ENCODE results near the gene ZNF81. TPM values are rescaled to one million over a fixed set of nuclear protein-coding genes. Genes with fewer than 3 reads are reported as not detected.
"Not testable (repeated sequence)": the region's sequence is repeated elsewhere in the genome, so short reads cannot be mapped to it uniquely, and the experiment has no call there.

Gene ZNF81
- total RNA-seq, 1 donor from 2014 or later: 10.1 TPM

DNA sequence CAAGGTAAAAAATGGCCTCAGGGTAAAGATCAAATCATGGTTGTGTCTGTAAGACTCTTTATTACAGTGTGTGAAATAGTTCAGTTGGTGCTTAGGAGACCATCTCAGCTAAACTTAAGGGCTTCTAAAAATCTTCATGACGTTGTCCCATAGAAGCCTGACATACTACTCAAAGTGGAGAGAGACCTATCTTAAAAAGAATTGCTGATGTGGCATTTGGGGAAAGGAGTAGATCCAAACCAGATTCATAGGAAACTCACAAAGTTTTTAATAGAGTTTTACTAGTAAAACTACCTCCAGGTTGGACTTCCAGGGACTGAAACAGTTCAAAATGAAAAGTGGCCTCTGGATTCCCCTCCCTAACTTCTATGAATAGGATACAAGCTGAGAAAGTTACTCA, 81.6 kb downstream of the ZNF81 start:
- no peak for DNase-seq (ENCODE audit: low read depth, low spot score)
- H3K4me3 Mint-ChIP-seq: no peak overlapping the region
- H3K4me1 Mint-ChIP-seq: no peaks in the 10 kb centered on the region
- no peaks in the 10 kb centered on the region for H3K27me3 Mint-ChIP-seq (ENCODE audit: low read depth)
- peaks cover 61% of the 10 kb centered on the region for H3K36me3 Mint-ChIP-seq (ENCODE audit: low read depth)
- TF ChIP-seq, protein P1, sequence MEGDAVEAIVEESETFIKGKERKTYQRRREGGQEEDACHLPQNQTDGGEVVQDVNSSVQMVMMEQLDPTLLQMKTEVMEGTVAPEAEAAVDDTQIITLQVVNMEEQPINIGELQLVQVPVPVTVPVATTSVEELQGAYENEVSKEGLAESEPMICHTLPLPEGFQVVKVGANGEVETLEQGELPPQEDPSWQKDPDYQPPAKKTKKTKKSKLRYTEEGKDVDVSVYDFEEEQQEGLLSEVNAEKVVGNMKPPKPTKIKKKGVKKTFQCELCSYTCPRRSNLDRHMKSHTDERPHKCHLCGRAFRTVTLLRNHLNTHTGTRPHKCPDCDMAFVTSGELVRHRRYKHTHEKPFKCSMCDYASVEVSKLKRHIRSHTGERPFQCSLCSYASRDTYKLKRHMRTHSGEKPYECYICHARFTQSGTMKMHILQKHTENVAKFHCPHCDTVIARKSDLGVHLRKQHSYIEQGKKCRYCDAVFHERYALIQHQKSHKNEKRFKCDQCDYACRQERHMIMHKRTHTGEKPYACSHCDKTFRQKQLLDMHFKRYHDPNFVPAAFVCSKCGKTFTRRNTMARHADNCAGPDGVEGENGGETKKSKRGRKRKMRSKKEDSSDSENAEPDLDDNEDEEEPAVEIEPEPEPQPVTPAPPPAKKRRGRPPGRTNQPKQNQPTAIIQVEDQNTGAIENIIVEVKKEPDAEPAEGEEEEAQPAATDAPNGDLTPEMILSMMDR (conservative IDR thresholded peaks at IDR 0.05): no peak
- peaks cover 37% of the 10 kb centered on the region for H3K9me3 Mint-ChIP-seq
- no peak overlapping the region for H3K27ac Mint-ChIP-seq (ENCODE audit: unreplicated experiment)

DNA sequence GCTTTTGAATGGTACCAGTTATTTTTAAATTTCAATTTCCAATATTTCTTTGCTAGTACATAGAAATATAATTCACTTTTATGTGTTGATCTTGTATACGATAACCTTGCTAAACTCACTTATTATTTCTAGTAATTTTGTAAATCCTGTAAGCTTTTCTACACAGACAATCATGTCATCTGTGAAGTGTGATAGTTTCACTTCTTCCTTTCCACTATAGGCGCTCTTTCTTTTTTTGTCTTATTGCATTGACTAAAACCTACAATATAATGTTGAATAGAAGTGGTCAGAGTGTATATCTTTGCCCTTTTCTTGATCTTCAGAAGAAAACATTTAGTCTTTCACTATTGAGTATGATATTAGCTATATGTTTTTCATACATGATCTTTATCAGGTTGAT, 90.5 kb downstream of the ZNF81 start:
- peaks cover 8% of the 10 kb centered on the region for H3K36me3 Mint-ChIP-seq (ENCODE audit: low read depth)
- H3K4me1 Mint-ChIP-seq: no peaks in the 10 kb centered on the region
- no peaks in the 10 kb centered on the region for H3K27me3 Mint-ChIP-seq (ENCODE audit: low read depth)
- no peak overlapping the region for H3K27ac Mint-ChIP-seq (ENCODE audit: unreplicated experiment)
- peaks cover 9% of the 10 kb centered on the region for H3K9me3 Mint-ChIP-seq
- no peak for DNase-seq (ENCODE audit: low read depth, low spot score)
- TF ChIP-seq, protein P1 (conservative IDR thresholded peaks at IDR 0.05): no peak
- H3K4me3 Mint-ChIP-seq: no peak overlapping the region

DNA sequence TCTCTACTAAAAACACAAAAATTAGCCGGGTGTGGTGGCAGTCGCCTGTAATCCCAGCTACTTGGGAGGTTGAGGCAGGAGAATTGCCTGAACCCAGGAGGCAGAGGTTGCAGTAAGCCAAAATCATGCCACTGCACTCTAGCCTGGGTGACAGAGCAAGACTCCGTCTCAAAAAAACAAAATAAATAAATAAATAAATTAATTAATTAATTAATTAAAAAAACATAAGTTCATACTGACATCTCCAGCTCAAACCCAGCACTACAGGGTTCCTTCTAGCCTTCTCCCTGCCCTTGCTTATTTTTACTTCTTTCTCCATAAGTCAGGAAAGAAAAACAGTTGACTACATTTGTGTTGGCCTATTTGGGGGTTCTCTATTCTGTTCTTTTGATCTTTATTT, 95.3 kb downstream of the ZNF81 start:
- not testable (repeated sequence) for H3K4me3 Mint-ChIP-seq; DNase-seq (ENCODE audit: low read depth, low spot score); H3K27ac Mint-ChIP-seq (ENCODE audit: unreplicated experiment); H3K36me3 Mint-ChIP-seq (ENCODE audit: low read depth); H3K27me3 Mint-ChIP-seq (ENCODE audit: low read depth); H3K9me3 Mint-ChIP-seq; H3K4me1 Mint-ChIP-seq

DNA sequence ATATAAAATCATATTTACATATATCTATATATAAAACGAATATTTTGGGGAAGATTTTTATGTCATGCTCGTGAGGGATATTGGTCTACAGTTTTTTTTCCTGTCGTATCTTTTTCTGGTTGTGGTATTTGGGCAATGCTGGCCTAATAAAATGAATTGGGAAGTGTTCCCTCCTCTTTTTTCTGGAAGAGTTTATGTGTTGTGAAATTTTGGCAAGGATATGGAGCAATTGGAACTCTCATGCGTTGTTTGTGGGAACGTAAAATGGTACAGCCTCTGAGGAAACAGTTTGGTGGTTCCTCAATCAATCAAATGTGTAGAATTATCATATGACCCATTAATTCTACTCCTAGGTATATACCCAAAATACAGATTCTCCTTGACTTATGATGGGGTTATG, 97.2 kb downstream of the ZNF81 start:
- H3K36me3 Mint-ChIP-seq (ENCODE audit: low read depth): no peaks in the 10 kb centered on the region
- H3K9me3 Mint-ChIP-seq: peaks cover 8% of the 10 kb centered on the region
- H3K27me3 Mint-ChIP-seq (ENCODE audit: low read depth): no peaks in the 10 kb centered on the region
- H3K4me3 Mint-ChIP-seq: no peak overlapping the region
- no peak overlapping the region for H3K27ac Mint-ChIP-seq (ENCODE audit: unreplicated experiment)
- peaks cover 10% of the 10 kb centered on the region for H3K4me1 Mint-ChIP-seq
- DNase-seq (ENCODE audit: low read depth, low spot score): no peak
- TF ChIP-seq, protein P1 (conservative IDR thresholded peaks at IDR 0.05): no peak

DNA sequence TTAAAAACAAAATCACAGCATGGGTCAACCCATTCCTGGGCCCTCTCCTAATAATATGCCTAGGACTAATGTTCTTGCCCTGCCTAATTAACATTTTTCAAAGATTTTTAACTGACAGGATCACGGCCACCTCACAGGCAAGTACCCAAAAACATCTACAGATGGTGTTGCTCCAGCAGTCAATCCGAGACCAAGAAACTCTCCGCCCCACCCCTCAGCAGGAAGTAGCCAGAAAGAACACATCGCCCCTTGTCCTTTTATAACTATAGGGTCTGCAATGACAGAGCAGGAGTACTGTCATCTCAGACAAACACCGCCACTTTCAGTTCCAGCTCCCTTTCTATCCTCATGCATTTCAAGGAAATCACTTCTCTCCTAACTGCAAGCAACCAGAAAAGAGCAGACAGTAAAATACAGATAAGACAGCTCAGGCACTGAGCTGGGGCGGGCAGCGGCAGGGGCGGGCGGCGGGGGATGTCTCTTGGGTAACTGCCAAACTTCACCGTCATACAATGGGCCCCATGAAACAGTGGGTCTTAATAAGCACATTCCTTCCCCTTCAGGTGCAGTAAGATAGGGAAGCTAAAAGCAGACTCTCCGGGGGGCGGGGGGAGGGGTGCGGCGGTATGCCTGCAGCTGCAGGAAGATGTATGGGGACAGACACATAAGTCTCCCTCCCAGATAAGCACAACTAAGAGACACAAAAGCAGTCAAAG, 99.7 kb downstream of the ZNF81 start:
- H3K4me3 Mint-ChIP-seq: peak overlapping the region; percentile 70
- peaks cover 6% of the 10 kb centered on the region for H3K9me3 Mint-ChIP-seq
- H3K27ac Mint-ChIP-seq (ENCODE audit: unreplicated experiment): no peak overlapping the region
- peaks cover 10% of the 10 kb centered on the region for H3K4me1 Mint-ChIP-seq
- TF ChIP-seq, protein P1 (conservative IDR thresholded peaks at IDR 0.05): no peak
- DNase-seq (ENCODE audit: low read depth, low spot score): no peak
- no peaks in the 10 kb centered on the region for H3K27me3 Mint-ChIP-seq (ENCODE audit: low read depth)
- no peaks in the 10 kb centered on the region for H3K36me3 Mint-ChIP-seq (ENCODE audit: low read depth)

DNA sequence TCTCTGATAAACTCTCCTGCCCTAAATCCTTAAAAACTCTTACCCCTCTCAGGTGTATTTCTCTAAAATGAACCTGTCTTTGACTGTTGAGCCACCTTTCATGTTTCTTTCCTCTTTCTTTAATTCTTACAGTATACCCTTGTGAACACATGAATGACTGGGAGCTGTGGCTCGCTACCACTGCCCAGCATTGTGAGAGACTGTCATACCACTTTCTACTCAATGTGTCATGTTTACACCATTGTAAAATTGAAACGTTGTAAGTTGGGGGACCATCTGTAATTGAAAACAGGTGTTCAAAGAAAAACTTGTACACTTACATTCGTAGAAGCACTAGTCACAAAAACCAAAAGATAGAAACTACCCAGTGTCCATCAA, 100.2 kb downstream of the ZNF81 start:
- peaks cover 6% of the 10 kb centered on the region for H3K9me3 Mint-ChIP-seq
- peak overlapping the region; percentile 27 for H3K4me3 Mint-ChIP-seq
- peaks cover 10% of the 10 kb centered on the region for H3K4me1 Mint-ChIP-seq
- TF ChIP-seq, protein P1 (conservative IDR thresholded peaks at IDR 0.05): no peak
- DNase-seq (ENCODE audit: low read depth, low spot score): no peak
- no peaks in the 10 kb centered on the region for H3K36me3 Mint-ChIP-seq (ENCODE audit: low read depth)
- no peaks in the 10 kb centered on the region for H3K27me3 Mint-ChIP-seq (ENCODE audit: low read depth)
- H3K27ac Mint-ChIP-seq (ENCODE audit: unreplicated experiment): peak overlapping the region; percentile 57

Data from neural crest cell (in vitro differentiated cells).